ENCODE data around the gene ZNF260. TPM values are rescaled to one million over a fixed set of nuclear protein-coding genes. Genes with fewer than 3 reads are reported as not detected.

The ZNF260 gene
- total RNA-seq, 1 donor from 2014 or later: 6.6 TPM

DNA sequence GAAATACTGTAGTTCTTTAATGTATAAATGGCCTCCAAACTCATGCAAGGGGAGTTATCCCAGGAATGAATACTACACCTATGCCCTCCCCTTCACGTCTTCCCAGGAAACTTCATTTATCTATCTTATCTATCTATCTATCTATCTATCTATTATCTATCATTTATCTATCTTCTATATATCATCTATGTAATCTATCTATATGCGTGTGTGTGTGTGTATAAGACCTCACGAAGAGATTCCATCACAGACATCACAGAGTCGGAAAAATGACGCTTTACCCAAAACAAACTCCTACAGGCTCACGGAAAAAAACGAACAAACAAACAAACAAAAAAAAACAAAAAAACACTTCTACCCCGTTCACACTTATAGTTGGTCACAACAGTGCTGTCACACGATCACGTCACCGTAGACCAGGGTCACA, 44.5 kb upstream of the ZNF260 start:
- TF ChIP-seq CTCF (IDR thresholded peaks at IDR 0.05; ENCODE audit: insufficient read depth, low read length, severe bottlenecking): no peak
- DNase-seq (ENCODE audit: low read depth) (no peak), FAIRE-seq (no peak)
- peak overlapping the region; percentile 62 for H3K4me3 ChIP-seq (ENCODE audit: low read depth, low read length)
- H3K36me3 ChIP-seq (ENCODE audit: control insufficient read depth, insufficient read depth, low read length): peaks cover 5% of the 10 kb centered on the region
- H3K27me3 ChIP-seq (ENCODE audit: control insufficient read depth, insufficient read depth, low read length): no peaks in the 10 kb centered on the region

GRCh38 chr19:36564391-36564790, 36.3 kb upstream of the ZNF260 start:
- DNase-seq (ENCODE audit: low read depth) (no peak), FAIRE-seq (no peak)
- Histone ChIP-seq H3K27me3 (ENCODE audit: control insufficient read depth, insufficient read depth, low read length) (no peaks in the 10 kb centered on the region), H3K4me3 (ENCODE audit: low read depth, low read length) (no peak overlapping the region), H3K36me3 (ENCODE audit: control insufficient read depth, insufficient read depth, low read length) (peaks cover 2% of the 10 kb centered on the region)
- no peak for TF ChIP-seq CTCF (IDR thresholded peaks at IDR 0.05; ENCODE audit: insufficient read depth, low read length, severe bottlenecking)

GRCh38 chr19:36547001-36547732, 19.1 kb upstream of the ZNF260 start:
- Histone ChIP-seq H3K27me3 (ENCODE audit: control insufficient read depth, insufficient read depth, low read length) (no peaks in the 10 kb centered on the region), H3K4me3 (ENCODE audit: low read depth, low read length) (no peak overlapping the region), H3K36me3 (ENCODE audit: control insufficient read depth, insufficient read depth, low read length) (peaks cover 8% of the 10 kb centered on the region)
- FAIRE-seq (no peak), DNase-seq (ENCODE audit: low read depth) (peak; percentile 13)
- no peak for TF ChIP-seq CTCF (IDR thresholded peaks at IDR 0.05; ENCODE audit: insufficient read depth, low read length, severe bottlenecking)

- Histone ChIP-seq H3K27me3 (ENCODE audit: control insufficient read depth, insufficient read depth, low read length) (no peaks in the 10 kb centered on the region), H3K4me3 (ENCODE audit: low read depth, low read length) (peak overlapping the region; percentile 89), H3K36me3 (ENCODE audit: control insufficient read depth, insufficient read depth, low read length) (no peaks in the 10 kb centered on the region)
- DNase-seq (ENCODE audit: low read depth) (no peak), FAIRE-seq (no peak)
- no peak for TF ChIP-seq CTCF (IDR thresholded peaks at IDR 0.05; ENCODE audit: insufficient read depth, low read length, severe bottlenecking)
Observed at GRCh38 chr19:36528921-36529518, 949 bp upstream of the ZNF260 start.

- no peak for TF ChIP-seq CTCF (IDR thresholded peaks at IDR 0.05; ENCODE audit: insufficient read depth, low read length, severe bottlenecking)
- FAIRE-seq (no peak), DNase-seq (ENCODE audit: low read depth) (no peak)
- Histone ChIP-seq H3K27me3 (ENCODE audit: control insufficient read depth, insufficient read depth, low read length) (no peaks in the 10 kb centered on the region), H3K4me3 (ENCODE audit: low read depth, low read length) (peak overlapping the region; percentile 89), H3K36me3 (ENCODE audit: control insufficient read depth, insufficient read depth, low read length) (no peaks in the 10 kb centered on the region)
Observed at GRCh38 chr19:36527873-36528193, 238 bp downstream of the ZNF260 start.
